ENCODE data around the gene MDN1. TPM values are rescaled to one million over a fixed set of nuclear protein-coding genes. Genes with fewer than 3 reads are reported as not detected.

The MDN1 gene
- total RNA-seq, 2 donors from 2014 or later, result 85.4 to 145 TPM

GRCh38 chr6:89613790-89614189, 205.8 kb downstream of the MDN1 start:
- peaks cover 9% of the 10 kb centered on the region for H3K4me1 Mint-ChIP-seq
- TF ChIP-seq, protein P1, sequence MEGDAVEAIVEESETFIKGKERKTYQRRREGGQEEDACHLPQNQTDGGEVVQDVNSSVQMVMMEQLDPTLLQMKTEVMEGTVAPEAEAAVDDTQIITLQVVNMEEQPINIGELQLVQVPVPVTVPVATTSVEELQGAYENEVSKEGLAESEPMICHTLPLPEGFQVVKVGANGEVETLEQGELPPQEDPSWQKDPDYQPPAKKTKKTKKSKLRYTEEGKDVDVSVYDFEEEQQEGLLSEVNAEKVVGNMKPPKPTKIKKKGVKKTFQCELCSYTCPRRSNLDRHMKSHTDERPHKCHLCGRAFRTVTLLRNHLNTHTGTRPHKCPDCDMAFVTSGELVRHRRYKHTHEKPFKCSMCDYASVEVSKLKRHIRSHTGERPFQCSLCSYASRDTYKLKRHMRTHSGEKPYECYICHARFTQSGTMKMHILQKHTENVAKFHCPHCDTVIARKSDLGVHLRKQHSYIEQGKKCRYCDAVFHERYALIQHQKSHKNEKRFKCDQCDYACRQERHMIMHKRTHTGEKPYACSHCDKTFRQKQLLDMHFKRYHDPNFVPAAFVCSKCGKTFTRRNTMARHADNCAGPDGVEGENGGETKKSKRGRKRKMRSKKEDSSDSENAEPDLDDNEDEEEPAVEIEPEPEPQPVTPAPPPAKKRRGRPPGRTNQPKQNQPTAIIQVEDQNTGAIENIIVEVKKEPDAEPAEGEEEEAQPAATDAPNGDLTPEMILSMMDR (conservative IDR thresholded peaks at IDR 0.05), result no peak
- H3K4me3 ChIP-seq (ENCODE audit: low read length), result no peak overlapping the region
- H3K27ac Mint-ChIP-seq, result no peak overlapping the region
- H3K36me3 ChIP-seq (ENCODE audit: control insufficient read depth, insufficient read depth, low read length), result peaks cover 86% of the 10 kb centered on the region
- H3K9me3 ChIP-seq (ENCODE audit: control insufficient read depth, low read length), result no peaks in the 10 kb centered on the region
- H3K27me3 Mint-ChIP-seq (ENCODE audit: insufficient read depth), result no peaks in the 10 kb centered on the region
- H3K9me3 Mint-ChIP-seq, result no peaks in the 10 kb centered on the region
- H3K27ac ChIP-seq (ENCODE audit: low read depth, low read length), result no peak overlapping the region
- H3K27me3 ChIP-seq (ENCODE audit: control insufficient read depth, insufficient read depth, low read length, poor library complexity, severe bottlenecking), result no peaks in the 10 kb centered on the region
- no peak overlapping the region for H3K9ac ChIP-seq (ENCODE audit: extremely low read depth, low read length, poor library complexity, severe bottlenecking)
- WGBS, 2 experiments (ENCODE audit: insufficient coverage in 1 of 2, insufficient read length in 1 of 2), result 96 to 100% methylated on average over 5 of the region's 5 CpGs
- DNase-seq, result no peak
- H3K4me3 Mint-ChIP-seq, result no peak overlapping the region
- no peaks in the 10 kb centered on the region for H3K4me1 ChIP-seq (ENCODE audit: control insufficient read depth, insufficient read depth, low read length)
- peaks cover 63% of the 10 kb centered on the region for H3K36me3 Mint-ChIP-seq (ENCODE audit: low read depth)

- Histone ChIP-seq H3K4me3 (ENCODE audit: low read length) (no peak overlapping the region), H3K27ac (ENCODE audit: low read depth, low read length) (no peak overlapping the region), H3K27me3 (ENCODE audit: control insufficient read depth, insufficient read depth, low read length, poor library complexity, severe bottlenecking) (no peaks in the 10 kb centered on the region), H3K9me3 (ENCODE audit: control insufficient read depth, low read length) (no peaks in the 10 kb centered on the region), H3K36me3 (ENCODE audit: control insufficient read depth, insufficient read depth, low read length) (peaks cover 89% of the 10 kb centered on the region), H3K9ac (ENCODE audit: extremely low read depth, low read length, poor library complexity, severe bottlenecking) (no peak overlapping the region), H3K4me1 (ENCODE audit: control insufficient read depth, insufficient read depth, low read length) (no peaks in the 10 kb centered on the region)
- Mint-ChIP-seq H3K27me3 (ENCODE audit: insufficient read depth) (no peaks in the 10 kb centered on the region), H3K36me3 (ENCODE audit: low read depth) (peaks cover 55% of the 10 kb centered on the region), H3K27ac (no peak overlapping the region), H3K4me3 (no peak overlapping the region), H3K4me1 (peaks cover 9% of the 10 kb centered on the region), H3K9me3 (no peaks in the 10 kb centered on the region)
- DNase-seq, result peak; percentile 83
- 92 to 95% methylated on average over 6 to 12 of the region's 12 CpGs for WGBS, 2 experiments (ENCODE audit: insufficient coverage in 1 of 2, insufficient read length in 1 of 2)
- TF ChIP-seq, protein P1 (conservative IDR thresholded peaks at IDR 0.05), result peak; percentile 74
Measured at GRCh38 chr6:89612121-89612520, 207.5 kb downstream of the MDN1 start.

DNA sequence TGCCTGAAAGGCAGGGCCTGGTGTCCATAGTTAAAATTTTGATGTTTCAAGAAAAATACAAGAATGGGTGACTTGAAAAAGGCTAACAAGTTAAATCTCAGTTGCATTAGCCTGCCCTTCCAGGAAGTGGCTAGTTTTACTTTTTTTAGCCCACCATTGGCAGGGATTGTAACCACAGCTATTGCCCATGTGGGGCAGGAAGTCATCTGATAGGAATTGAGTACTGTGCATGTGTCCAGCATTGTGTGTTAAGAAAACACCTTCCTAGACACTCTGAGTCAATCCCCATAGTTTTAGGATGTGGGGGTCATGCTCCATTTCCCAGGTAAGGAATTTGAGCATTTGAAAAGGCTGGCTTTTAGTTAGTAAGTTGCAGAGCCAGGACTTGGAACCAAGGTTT, 207.9 kb downstream of the MDN1 start:
- Mint-ChIP-seq H3K4me1 (peaks cover 9% of the 10 kb centered on the region), H3K36me3 (ENCODE audit: low read depth) (peaks cover 54% of the 10 kb centered on the region), H3K27me3 (ENCODE audit: insufficient read depth) (no peaks in the 10 kb centered on the region), H3K27ac (no peak overlapping the region), H3K4me3 (no peak overlapping the region), H3K9me3 (no peaks in the 10 kb centered on the region)
- Histone ChIP-seq H3K36me3 (ENCODE audit: control insufficient read depth, insufficient read depth, low read length) (peaks cover 86% of the 10 kb centered on the region), H3K27ac (ENCODE audit: low read depth, low read length) (no peak overlapping the region), H3K4me3 (ENCODE audit: low read length) (no peak overlapping the region), H3K9ac (ENCODE audit: extremely low read depth, low read length, poor library complexity, severe bottlenecking) (no peak overlapping the region), H3K4me1 (ENCODE audit: control insufficient read depth, insufficient read depth, low read length) (no peaks in the 10 kb centered on the region), H3K9me3 (ENCODE audit: control insufficient read depth, low read length) (no peaks in the 10 kb centered on the region), H3K27me3 (ENCODE audit: control insufficient read depth, insufficient read depth, low read length, poor library complexity, severe bottlenecking) (no peaks in the 10 kb centered on the region)
- TF ChIP-seq, protein P1 (conservative IDR thresholded peaks at IDR 0.05), result no peak
- DNase-seq, result no peak
